Measurements from ENCODE around the gene OR4E1.
"Not testable (repeated sequence)": the region's sequence is repeated elsewhere in the genome, so short reads cannot be mapped to it uniquely, and the experiment has no call there.

Gene OR4E1, protein sequence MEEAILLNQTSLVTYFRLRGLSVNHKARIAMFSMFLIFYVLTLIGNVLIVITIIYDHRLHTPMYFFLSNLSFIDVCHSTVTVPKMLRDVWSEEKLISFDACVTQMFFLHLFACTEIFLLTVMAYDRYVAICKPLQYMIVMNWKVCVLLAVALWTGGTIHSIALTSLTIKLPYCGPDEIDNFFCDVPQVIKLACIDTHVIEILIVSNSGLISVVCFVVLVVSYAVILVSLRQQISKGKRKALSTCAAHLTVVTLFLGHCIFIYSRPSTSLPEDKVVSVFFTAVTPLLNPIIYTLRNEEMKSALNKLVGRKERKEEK
- 0 to 0.24 reads per million in 2 donors for total RNA-seq

DNA sequence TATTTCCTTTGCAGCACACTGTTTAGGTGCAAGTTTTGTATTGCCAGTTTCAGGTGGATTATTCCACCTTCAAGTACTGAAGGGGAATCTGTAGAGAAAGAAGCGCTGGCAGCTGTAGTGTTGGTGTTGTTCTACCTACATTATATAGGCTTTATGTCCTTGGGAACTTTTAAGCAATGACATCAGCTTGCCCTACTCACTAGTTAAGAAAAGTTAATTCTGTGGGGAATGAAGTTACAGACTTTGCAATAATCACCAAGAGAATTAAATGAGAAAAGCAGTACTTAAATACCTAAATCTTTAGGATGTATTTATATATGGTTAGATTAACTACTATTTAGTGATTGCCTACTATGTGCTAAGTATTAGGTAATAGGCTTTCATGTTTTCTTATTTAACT, at the start of gene OR4E1:
Gene OR4E1, minus strand, starts transcription at position 101 of the 400 bp plus-strand sequence. CDS start 2,883 bp downstream, outside the sequence.
- no peak for DNase-seq

DNA sequence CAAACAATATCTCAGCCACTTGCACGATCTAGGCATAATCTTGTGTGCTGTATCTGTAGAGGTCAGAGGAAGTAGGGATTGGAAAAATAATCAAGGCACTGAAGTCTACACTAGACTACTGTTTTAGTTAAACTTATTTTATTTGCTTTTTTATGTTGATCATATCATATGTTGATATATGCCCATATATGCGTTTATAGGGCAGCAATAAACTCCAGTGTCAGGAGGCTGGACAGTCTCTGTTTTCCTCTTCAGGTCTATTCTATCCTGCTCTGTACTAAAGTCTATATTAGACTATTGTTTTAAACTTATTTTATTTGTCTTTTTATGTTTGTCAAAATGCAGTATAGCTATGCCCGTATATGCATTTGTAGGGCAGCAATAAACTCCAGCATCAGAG, 47.9 kb upstream of the OR4E1 start:
- DNase-seq = no peak

DNA sequence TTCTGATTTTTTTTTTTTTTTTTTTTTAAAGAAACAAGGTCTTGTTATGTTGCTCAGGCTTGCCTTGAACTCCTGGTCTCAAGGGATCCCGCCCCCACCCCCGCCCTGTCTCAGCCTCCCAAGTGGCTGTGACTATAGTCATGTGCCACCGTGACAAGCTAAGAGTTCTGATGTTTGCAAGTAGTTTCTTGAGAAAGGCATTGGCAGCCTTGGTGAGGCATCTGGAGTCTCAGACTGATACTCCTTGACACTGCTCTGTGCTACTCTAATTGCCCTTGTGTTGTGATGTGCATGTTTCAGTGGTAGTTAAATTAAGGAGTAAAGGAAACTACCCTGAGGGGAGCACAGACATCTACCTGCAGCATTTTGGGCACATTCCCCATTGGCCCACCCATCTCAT, 46.2 kb upstream of the OR4E1 start:
- no peak for DNase-seq

DNA sequence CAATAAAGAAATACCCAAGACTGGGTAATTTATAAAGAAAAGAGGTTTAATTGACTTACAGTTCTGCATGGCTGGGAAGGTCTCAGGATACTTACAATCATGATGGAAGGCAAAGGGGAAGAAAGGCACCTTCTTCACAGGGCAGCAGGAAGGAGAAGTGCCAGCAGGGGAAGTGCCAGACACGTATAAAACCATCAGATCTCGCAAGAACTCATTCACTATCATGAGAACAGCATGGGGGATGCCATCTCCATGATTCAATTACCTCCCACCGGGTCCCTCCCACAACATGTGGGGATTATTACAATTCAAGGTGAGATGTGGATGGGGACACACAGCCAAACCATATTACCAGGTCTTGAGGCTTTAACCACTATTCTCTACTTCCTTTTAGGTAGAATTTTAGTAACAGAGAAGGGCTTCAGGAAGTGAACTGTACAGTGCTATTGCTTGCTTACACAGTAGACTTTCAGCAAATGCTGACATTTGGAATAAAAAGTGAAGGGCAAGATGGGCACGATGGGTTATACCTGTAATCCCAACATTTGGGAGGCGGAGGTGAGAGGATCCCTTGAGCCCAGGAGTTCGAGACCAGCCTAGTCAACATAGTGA, 40.8 kb upstream of the OR4E1 start:
- no peak for DNase-seq

DNA sequence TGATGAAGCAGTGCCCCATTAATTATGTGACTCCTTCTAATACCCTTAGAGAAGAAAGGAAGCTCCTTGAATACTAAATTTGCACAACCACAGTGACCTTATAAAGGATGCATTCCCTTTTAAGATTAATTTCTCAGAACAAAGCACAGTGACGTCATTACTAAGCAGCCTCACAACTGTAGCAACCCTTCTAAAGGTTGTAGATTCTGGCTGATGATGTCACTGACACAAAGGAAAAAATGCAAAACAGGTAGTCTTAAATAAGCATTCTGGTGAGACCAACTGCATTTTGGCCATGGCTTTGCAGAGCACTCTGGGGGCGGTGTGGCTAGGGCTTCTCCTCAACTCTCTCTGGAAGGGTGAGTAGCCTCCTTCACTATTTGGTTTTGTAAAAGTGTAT, 38.4 kb upstream of the OR4E1 start:
- DNase-seq = no peak

DNA sequence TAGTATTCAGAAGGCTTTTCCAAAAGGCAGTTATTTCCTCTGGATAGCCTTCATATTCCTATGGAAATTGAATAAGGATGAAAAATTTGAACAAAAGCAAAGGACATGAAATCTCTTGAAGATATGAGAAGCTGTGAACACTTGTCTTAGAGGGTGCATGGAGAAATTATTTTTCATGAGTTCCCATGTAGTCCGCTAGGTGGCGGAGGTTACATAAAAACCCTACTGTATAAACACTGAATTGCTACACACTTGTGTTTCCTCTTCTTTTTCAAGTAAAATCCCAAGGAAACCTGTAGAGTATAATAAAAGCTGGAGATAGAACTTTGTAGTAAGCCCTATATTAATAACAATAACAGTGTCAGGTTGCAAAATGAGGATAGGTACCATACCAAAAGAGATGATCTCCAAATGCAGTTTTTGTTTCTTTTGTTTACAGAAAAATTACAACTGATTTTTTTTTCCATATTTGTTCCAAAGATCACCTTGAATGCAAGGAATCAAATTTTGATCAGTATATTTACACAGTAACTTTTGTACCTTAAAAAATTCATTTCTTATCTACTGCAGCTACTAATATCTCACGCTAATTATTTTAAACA, 37.8 kb upstream of the OR4E1 start:
- DNase-seq = no peak

DNA sequence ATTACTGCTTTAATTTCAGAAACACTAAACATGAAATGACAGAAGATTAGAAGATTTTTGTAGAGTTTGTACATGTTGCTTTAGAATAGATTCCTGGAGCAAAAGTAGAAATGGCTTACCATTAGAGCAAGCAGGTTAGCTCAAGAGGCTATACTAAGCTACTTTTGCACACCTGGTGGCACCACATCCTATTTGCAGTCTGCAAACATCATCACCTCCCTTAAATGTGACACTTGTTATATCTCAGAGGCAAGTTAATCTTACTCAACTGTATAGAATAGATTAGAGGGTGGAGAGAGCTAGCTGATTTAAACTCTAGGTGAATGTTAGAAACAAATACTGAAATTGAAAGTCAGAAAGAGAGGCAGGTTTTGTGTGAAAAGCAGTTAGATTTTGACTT, 30.7 kb upstream of the OR4E1 start:
- no peak for DNase-seq

DNA sequence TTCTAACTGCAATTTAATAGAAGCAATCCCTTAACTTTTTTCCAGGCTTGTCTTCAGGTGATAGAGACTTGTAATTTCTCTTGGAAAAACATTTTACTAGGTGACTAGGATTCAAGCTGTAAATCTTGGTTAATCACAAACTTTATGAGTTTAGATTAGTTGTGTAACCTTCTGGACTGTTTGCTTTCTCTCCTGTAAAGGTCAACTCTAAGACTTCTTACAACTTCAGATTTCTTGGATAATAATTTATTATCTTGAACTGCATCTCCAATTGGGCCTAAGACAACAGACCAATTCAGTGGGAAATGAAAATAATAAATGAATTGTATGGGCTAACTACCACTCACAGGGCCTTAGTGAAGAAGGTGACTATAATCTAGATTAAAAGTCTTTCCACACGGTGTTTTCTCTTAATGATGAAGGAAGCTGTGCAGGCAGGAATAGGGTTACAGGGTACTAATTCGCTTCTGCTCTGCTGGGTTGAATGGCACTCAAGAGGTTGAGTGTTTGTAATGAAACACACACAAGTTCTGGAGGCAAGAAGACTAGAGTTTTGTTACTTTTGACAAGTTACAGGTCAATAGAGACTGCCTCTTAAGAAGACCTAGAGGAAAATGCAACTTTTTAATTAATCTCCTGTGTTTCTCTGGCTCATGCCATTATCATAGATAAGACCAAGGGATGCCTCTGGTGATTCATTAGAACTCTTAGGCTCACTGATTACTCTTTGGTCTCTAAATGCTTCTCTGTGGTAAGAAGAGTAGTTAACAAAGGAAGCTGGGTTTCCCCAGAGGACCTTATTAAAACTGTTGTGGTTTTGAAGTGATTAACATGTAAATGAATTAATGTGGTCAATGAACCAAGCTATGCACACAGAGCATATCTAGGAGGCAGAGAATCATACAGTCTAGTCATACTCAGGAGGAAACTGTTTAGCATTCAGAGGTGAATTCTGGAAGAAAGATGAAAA, 30.0 kb upstream of the OR4E1 start:
- no peak for DNase-seq

DNA sequence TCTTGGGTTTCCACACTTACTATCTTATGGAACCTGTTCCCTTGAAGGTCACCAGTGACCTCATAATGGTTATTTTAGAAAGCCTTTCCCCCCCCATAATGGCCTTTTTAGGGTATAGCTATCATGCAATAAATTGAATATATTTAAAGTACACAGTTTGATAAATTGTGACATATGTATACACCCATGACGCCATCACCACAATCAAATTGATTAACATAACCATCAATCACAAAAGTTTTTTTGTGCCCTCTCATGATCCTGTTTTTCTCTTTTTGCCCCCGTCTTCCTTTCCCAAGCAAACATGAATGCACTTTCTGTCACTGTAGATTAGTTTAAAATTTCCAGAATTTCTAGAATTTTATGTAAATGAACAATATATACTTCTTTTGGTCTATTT, 28.7 kb upstream of the OR4E1 start:
- DNase-seq = no peak

DNA sequence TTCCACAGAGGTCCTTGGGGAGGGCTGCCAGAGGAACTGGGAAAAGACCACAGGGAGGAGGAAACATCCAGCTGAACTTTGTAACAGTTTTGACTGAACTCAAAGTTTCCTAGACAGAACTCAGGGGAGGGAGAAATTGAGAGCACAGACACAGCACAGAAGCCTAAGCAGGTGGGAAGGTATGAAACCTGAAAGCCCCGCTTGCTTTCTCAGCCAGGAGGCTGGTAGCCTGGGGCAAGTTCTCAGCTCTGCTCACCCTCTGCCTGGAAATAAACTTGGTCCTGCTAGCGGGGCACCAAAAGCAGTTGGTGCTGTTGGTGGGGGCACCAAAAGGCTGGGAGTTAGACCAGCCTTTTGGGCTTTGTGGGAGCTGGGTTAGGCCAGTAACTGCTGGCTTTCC, 25.9 kb upstream of the OR4E1 start:
- DNase-seq = no peak

DNA sequence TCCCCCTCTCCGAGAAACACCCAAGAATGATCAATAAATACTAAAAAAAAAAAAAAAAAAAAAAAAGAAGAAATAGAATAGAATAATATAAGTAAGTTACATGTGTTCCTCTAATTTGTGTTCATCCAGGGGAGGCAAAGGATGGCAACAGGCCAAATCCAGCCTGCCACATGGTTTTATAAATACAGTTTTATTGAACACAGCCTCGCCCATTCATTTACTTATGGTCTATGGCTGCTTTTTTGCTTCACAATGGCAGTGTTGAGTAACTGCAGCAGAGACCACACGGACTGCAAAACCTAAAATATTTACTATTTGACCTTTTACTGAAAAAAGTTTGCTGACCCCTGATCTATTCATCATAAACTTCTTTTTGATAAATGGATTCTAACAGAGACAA, 24.9 kb upstream of the OR4E1 start:
- not testable (repeated sequence) for DNase-seq

DNA sequence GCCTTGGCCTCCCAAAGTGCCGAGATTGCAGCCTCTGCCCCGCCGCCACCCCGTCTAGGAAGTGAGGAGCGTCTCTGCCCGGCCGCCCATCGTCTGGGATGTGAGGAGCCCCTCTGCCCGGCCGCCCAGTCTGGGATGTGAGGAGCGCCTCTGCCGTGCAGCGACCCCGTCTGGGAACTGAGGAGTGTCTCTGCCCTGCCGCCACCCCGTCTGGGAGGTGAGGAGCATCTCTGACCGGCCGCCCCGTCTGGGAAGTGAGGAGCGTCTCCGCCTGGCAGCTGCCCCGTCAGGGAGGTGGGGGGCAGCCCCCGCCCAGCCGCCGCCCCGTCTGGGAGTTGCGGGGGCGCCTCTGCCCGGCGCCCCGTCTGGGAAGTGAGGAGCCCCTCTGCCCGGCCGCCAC, 24.0 kb upstream of the OR4E1 start:
- DNase-seq = not testable (repeated sequence)

DNA sequence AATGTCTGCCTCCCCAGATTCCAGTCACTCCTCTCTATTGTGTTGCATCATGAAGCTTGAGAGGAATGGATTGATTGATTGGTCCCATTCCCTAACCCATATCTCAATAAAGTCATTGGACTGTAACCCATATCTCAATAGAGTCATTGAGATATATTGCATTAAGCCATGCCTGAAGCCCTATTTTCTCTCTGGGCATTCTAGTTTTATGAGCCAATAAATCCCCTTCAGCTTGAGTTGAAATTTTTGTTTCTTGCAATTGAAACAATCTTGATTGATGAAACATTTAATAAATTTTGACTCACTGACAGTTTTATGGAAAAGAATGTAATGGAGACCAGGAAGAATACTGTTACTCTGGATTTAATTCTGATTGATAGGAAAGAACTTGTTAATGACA, 20.8 kb upstream of the OR4E1 start:
- DNase-seq = no peak

DNA sequence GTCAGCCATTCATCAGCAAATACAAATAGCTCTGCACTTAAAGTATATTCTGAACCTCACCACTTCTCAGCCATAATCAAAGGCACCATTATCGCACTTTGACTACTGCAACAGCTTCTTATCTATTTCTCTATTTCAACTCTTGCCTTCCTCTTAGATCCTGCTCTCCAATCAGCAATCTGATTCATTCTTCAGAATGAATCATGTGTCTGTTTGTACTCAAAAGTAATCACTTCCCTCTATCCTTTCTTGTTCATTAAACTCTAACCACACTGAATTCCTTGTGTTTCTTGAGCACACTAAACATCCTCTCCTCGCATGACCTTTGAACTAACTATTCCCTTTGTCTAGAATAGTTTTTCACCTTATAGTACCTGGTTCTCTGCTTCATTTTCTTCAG, 12.8 kb upstream of the OR4E1 start:
- DNase-seq = no peak

DNA sequence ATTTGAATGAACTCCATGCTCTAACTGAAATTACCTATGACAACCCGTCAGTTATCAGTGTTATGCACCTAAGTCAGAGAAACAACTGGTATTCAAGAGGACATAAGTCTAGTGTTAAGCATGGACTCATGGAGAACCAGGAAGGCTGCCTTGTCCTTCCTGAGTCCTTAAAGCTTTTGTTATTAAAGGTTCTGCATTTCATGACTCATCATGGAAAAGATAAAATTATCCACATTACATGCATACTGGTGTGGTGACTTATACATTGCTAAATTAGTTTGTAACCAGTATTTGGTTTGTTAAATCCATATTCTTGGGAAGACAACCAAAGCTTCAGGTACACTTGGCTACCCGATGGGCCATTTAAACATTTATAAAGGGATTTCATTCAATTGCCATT, 6.5 kb upstream of the OR4E1 start:
- no peak for DNase-seq

DNA sequence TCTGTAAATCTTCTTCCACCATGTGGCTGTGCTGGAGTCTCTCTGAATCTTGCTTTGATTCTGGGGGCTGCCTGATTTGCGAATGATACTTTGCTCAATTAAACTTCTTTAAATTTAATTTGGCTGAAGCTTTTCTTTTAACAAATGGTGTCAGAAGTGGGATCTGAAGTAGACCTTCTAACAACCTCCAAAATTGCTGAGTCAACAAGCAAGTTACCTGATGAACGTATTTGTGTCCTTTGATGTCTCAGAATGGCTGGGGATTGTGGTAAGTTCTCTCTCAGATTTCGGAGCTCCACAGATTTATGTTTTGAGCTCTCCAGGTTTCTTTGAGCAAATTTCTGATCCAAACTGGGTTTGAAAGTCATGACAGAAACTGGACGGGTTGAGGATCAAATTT, 1.9 kb upstream of the OR4E1 start:
- no peak for DNase-seq

DNA sequence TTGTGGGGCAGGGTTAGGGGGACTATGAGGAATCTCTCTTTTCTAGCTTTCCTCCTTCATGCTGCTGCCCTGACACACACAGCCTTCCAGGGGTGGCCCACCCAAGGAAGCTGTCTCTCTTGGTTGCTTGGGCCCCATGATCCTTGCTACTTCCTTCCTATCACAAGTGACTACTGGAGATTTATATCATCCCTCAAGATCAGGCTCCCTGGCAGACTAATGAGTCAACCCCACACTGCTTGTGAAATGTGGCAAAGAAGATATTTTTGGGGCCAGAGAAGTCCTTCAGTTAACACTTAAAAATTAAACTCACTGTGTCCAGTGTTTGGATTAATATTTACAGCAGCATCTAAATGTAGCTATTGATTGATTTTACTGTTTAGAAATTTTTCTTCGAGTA, 1.5 kb downstream of the OR4E1 start:
- DNase-seq = no peak

DNA sequence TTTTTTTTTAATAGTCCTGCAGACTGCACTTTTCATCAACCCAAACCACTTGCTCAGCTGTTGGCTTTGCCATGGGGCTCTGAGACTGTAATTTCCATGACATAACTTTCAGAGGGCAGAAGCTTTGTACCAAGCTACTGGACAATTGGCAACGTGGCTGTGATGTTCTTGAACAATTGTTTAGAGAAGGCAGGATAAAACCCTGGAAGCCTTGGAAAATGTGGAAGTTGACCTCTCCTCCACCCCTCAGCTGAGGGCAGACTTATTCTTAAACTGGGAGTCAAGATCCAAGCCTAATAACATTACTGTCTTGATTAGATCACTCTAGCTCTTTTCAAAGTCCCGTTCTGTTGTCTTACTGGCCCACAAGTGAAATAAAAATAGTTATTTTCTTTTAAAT, 2.2 kb downstream of the OR4E1 start:
- no peak for DNase-seq

DNA sequence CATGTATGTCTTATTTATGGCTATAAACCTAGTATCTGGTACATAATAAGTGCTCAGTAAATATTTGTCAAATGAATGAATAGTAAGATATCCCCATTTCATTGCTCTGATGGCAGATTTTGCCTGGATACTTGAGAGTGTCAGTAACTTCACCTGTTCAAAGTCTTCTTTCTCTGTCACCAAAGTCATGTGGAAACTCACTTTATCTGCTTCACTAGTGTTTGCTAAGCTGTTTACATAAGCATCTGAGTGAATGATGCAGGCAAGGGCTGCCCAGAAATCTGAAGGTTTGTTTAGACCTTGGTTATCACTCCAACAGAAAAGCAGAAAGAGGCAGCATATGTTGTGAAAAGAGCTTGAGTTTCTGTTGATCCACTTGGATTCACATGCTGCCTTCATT, 4.3 kb downstream of the OR4E1 start:
- no peak for DNase-seq

DNA sequence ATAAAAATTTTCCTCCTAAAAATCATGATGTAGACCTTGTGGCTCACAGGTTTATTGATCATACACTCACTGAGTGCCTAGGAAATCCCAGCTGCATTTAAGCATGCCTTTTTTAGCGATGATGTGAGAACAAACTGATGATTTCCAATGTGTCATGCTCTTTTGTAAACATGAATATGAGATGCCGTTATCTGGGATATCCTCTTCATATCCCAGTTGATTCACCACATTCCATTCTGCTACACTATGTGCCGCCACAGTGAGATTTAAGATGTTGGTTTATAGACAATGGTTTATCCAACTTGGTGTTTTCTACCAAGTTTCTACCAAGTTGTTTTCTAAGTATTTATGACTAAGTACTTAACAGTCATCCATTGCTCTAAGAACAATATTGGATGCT, 5.2 kb downstream of the OR4E1 start:
- DNase-seq = no peak

DNA sequence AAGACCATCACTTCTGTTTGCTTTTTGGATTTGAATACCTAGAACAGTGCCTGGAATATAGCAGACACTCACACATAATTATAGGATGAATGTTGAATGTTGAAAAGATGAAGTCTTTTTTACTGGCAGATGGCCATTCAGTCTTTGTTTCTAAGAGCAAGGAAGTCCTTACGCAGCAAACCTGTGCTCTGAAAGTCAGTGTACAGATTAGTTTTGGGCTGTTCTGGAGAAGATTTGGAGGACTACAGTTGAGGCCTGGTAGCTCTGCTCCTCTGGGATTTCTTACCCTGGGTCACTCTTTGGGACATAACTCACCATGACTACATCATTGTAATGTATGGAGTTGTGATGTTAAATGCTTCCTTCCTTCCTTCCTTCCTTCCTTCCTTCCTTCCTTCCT, 16.6 kb downstream of the OR4E1 start:
- no peak for DNase-seq

DNA sequence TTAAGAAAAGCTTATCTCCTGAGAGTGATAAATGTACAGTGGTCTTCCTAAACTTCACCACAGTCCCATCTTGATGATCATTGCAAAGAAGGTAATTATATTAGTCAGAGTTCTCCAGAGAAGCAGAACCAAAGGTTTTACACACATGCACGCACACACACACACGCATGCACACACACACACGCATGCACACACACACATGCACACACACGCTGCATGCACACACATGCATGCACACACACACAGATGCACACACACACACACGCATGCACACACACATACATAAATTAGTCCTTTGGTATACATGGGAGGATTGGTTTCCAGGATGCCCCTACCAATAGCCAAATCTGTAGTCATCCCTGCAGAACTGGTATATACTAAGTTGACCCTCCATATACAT, 19.4 kb downstream of the OR4E1 start:
- DNase-seq = no peak

DNA sequence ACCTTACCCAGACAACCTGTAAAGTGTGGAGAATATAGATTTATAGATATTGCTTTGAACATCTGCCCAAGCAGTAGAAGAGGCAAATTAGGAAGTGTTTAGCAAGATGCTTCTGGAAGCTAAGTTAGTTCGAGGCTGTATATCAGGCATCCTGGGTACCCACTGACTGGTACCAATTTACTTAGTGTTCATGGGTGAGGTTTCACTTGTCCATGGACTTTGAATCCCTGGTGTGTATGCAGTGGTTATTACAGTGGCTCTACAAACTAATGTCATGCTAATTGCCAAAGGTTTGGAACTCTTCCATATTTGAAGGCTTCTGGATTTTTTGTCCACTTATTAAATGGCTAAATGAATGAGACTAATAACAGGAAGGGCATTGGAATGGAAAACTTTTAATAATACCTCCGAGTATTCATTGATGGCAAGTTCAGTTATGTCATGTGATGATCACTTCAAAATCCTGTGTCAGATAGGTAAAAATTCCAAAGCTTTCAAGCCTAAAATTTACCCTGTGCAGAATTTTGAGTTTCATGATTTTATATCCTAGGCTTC, 20.2 kb downstream of the OR4E1 start, which contains the start of gene OR4E2:
Gene OR4E2, plus strand, starts transcription at position 505 of the 555 bp plus-strand sequence. CDS start 11,248 bp downstream, outside the sequence.
- DNase-seq = no peak

All from T-helper 9 cell (primary cell).